Left renal cortex interstitium (tissue), 4 donors: ENCODE measurements around the gene PIK3CG. TPM values are rescaled to one million over a fixed set of nuclear protein-coding genes. Genes with fewer than 3 reads are reported as not detected.
"Not testable (repeated sequence)": the region's sequence is repeated elsewhere in the genome, so short reads cannot be mapped to it uniquely, and the experiment has no call there.

Experiments
- DNase-seq, 4 donors: peaks; one replicate each; pipeline ENCODE4 v3.0.0-alpha.2; 2013; ENCODE audit warnings: low read depth in 4 of 4, low spot score in 2 of 4, missing footprints in 1 of 4
- polyA plus RNA-seq, 4 donors: library from polyadenylated mRNA; unstranded; fragments of 120-200 nt; gene quantifications; one replicate each; pipeline ENCODE4 v1.2.1, GENCODE V29; 2013; ENCODE audit not compliant: insufficient read length in 4 of 4

The PIK3CG gene
- polyA plus RNA-seq, result 1 to 10 TPM; 2.2 to 3.2 (median 2.3) TPM

DNA sequence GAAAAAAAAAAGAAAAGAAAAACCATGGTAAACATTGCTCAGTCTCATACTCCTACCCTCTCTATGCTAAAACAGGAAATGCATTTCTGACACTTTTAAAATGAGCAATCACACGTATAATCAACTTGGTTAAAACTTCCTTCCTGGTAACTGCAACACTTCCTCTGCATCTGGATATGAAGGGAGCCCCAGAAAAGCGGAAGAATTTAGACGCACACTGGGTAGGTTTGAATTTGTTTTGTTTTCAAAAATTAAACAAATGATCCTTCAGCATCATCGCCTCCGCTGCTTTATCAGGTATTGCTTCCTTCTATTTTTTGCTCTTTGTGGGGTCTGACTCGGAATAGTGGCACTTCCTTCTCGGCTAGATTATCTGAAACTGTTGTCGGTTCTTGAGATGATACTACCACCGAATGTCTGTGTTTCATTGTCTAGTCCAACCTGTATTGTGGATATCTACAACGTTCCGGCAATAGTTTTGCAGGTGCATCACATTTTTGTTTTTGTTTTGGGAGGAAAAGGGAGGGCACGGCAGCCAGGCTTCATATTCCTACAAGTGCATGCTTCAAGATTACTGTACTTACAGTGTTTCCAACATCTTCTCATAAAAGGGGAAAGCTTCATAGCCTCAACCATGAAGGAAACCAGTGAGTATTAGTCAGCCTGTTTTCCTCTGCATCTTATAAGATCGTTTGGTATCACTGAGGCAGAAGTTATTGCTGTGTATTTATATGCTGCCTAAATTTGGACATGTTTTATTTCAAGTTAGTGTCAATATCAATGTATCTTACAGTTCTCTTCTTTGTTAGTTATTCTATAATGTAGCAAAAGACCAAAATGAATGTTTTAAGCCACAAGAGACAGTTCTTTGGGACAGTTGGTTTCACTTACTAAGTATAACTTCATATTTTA is at the start of gene PIK3CG:
Gene PIK3CG (plus strand): TSS at position 153 of the 912 bp plus-strand sequence. CDS start 2,280 bp downstream, outside the sequence.
- no peak for DNase-seq

GRCh38 chr7:106817098-106817497 is 48.0 kb upstream of the PIK3CG start:
- no peak for DNase-seq

DNA sequence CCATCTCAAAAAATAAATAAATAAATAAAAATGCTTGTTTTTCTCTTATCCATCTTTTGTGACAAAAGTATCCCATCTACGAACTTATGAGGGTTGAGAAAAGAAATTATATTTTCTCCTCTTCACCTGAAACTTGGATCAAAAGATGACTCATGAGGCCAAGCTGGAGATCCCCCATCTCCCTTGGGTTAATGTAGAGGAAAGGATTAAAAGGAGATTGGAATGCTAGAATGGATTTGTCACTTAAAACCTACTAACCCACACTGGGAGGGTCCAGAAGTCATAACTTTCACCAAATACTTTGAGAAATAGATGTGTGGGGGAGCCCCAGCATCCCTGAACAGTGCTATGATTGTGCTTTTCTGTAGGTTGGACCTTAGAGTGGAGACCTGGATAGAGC is 46.3 kb upstream of the PIK3CG start:
- DNase-seq, result no peak

DNA sequence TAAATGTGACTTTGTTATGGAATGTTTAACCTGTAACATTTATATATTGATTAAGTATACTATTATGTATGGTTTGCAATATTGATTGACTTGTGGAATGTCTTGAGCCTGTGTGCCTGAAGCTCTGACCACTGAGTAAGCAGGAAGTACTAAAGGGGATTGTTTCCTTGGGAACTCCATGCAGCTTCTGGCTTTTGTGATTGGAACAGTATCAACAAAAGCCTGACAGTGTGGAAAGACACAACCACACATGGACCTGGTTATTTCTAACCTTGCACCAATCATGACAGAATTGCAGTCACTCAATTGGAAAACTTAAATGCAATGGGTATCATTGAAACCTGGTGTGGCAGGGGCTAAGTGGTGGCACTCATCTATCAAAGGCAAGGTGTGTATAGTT is 45.5 kb upstream of the PIK3CG start:
- no peak for DNase-seq

DNA sequence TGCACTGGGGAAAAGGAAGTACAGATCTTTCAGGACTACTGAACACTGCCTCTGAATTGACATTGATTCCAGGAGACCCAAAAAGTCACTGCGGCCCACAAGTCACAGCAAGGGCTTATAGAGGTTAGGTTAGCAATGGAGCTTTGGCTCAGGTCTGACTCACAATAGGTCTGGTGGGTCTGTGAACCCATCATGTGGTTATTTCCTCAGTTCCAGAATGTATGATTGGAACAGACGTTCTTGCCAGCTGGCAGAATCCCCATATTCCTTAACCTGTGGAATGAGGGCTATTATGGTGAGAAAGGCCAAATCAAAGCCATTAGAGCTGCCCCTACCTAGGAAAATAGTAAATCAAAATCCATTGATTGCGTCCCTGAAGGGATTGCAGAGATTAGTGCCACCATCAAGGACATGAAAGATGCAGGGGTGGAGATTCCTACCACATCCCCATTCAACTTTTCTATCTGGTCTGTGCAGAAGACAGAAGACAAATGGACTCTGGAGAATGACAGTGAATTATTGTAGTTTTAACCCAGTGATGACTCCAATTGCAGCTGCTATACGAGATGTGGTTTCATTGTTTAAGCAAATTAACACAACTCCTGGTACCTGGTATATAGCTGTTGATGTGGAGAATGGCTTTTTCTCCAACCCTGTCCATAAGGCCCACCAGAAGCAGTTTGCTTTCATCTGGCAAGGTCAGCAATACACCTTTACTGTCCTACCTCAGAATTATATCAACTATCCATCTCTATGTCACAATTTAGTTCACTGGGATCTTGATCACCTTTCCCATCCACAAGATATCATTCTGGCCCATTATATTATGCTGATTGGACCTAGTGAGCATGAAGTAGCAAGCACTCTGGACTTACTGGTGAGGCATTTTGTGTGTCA is 44.5 kb upstream of the PIK3CG start:
- no peak for DNase-seq

DNA sequence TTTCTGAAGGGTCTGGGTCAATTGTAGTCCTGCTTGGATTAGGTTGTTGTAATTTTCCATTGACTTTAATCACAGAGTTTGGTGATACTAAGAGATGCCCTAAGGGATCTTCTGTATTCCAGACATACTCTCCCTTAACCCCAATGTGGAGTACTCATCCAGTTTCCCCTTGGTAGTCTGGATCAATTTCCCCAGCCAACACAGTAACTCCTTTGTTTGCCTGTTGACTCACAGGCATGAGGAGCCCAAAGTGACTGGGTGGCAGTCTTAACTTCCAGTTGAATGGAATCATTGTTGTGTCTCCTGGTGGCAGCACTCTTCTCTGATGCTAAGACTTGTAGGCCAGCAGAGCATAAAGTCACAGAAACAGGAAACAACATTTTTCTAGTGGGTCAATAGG is 41.5 kb upstream of the PIK3CG start:
- DNase-seq, result no peak

DNA sequence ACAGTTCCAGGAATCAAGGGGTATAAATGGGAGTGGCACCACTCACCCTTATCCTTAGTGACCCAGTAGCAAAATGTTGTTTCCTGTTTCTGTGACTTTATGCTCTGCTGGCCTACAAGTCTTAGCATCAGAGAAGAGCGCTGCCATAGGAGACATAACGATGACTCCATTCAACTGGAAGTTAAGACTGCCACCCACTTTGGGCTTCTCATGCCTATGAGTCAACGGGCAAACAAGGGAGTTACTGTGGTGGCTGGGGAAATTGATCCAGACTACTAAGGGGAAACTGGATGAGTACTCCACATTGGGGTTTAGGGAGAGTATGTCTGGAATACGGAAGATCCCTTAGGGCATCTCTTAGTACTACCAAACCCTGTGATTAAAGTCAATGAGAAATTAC is 40.6 kb upstream of the PIK3CG start:
- no peak for DNase-seq

DNA sequence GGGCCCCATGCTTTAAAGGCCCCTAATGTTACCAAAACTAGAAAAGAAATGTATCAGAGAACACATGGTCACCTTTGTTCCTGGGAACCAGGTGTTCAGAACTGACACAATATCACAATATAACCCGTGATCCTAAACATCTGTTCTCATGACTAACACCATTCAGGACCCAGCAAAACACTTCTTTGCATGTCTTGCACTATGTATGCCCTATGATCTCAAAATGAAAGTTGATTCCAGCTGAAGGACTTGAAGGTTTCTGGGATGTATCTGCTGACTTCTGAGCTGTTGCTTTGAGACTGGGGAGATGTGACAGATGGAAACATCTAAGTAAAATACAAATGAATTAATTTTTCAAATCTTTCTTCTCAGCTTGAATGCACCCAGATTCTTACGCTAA is 37.5 kb upstream of the PIK3CG start:
- no peak for DNase-seq

DNA sequence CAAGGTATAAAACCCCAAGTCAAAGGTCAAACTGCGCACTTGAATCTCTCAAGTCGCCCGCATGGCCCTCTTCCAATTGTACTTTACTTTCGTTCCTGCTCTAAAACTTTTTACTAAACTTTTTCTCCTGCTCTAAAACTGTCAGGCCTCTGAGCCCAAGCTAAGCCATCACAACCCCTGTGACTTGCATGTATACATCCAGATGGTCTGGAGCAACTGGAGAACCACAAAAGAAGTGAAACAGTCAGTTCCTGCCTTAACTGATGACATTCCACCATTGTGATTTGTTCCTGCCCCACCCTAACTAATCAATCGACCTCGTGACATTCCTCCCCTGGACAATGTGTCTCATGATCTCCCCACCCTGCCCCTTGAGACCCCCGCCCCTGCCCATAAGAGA is 35.6 kb upstream of the PIK3CG start:
- DNase-seq, result no peak

GRCh38 chr7:106830896-106831295 is 34.2 kb upstream of the PIK3CG start:
- not testable (repeated sequence) for DNase-seq

DNA sequence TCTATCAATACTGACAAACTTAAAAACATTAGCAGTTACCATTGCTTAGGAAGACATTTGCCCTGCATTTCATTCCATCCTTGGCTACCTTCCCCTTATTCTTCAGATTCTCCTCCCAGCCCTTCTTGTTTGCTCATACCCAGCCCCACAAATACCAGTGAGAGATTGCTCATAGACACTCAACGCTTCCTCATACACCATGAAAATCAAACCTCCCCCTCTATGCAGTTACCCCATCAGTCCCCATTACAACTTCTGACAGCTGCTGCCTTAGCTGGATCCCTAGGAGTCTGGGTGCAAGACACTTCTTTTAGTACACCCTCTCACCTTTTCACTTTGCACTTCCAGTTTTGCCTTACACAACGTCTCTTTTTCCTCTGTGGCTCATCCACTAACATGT is 28.3 kb upstream of the PIK3CG start:
- DNase-seq, result no peak

DNA sequence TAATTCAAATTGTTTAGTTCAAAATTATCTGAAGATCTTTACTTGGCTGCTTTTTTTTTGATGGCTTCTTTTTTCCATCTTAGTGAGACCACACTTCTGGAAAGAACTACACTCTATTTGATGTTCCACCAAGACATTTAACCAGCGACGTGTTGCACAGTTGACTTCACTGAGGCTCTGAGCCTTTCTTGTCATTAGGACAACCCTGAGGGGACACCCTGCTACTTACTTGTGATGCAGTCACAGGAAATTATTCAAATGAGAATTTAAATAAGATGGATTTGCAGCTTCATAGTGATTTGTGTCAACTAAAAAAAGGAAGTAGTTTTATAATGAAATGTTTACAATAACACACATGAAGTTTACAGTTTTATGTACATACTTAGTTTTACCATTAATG is 25.6 kb upstream of the PIK3CG start:
- no peak for DNase-seq

GRCh38 chr7:106840342-106840741 is 24.7 kb upstream of the PIK3CG start:
- no peak for DNase-seq

DNA sequence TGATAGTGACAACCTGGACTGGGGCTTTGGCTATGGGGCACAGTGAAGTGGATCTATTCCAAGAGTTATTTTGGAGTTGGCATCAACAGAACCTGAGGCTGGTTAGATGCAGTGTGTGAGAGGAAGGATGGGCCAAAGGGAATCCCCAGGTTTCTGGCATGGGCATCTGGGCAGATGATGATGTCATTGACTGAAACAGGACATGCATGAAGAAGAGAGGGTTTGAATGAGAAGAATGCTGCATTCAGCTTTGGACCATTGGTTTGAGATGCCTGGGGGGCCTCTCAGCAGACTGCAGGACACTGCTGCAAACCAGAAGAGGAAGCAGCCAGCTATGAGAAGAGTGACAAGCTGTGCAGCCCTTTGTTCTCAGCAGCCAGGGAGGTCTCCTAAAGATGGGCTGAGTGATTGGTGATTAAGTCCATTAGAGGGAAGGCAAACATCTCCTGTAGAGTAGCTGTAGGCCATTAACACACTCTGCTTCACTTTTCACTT is 23.1 kb upstream of the PIK3CG start:
- DNase-seq, result no peak

DNA sequence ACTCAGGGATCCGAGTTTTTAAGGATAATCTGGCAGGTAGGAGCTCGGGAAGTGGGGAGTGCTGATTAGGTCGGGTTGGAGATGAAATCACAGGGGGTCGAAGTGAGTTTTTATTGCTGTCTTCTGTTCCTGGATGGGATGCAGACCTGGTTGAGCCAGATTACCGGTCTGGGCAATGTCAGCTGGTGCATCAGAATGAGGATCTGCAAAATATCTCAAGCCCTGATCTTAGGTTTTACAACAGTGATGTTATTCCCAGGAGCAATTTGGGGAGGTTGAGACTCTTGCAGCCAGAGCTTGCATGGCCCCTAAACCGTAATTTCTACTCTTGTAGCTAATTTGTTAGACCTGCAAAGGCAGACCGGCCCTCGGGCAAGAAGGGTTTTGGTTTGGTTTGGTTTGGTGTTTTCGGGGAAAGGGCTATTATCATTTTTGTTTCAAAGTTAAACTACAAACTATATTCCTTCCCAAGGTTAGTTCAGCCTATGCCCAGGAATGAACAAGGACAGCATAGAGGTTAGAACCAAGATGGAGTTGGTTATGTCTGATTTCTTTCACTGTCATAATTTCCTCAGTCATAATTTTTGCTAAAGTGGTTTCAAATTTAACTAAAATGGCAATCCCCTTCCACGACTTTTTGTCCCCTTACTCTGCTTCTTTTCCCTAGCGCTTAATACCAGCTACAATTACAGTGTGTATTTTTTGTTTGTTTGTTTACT is 20.6 kb upstream of the PIK3CG start:
- no peak for DNase-seq

GRCh38 chr7:106848049-106848448 is 17.0 kb upstream of the PIK3CG start:
- DNase-seq, result no peak

GRCh38 chr7:106848851-106849442 is 16.1 kb upstream of the PIK3CG start:
- DNase-seq, result no peak

DNA sequence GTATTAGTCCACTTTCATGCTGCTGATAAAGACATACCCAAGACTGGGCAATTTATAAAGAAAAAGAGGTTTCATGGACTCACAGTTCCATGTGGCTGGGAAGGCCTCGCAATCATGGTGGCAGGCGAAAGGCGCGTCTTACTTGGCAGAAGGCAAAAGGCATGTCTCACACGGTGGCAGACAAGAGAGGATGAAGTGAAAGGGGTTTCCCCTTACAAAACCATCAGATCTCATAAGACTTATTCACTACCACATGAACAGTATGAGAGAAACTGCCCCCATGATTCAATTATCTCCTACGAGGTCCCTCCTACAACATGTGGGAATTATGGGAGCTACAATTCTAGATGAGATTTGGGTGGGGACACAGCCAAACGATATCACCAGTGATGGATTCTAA is 13.4 kb upstream of the PIK3CG start:
- not testable (repeated sequence) for DNase-seq

GRCh38 chr7:106853250-106853908 is 11.7 kb upstream of the PIK3CG start:
- DNase-seq, result no peak
